Measurements from ENCODE around the gene RGS3.

DNA sequence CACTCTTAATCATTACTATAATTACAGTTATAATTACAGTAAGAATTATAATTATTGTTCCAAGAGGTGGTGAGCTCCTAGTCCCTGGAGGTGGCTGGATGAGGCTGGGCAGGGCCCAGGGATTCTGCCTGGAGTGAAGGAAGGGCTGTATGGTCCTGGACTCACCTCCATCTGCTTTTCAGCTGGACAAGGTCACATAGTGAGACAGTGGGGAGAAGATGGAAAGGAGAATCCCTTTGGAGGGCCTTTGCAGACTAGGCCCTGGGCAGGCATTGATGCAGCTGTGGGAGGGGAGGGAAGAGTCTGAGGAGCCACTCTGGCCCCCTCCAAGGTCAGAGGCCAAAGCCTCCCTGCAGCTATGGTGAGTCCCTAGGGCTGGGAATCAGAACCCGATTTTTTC, 125.4 kb downstream of the RGS3 start:
- TF ChIP-seq ZNF274 (IDR thresholded peaks at IDR 0.05; ENCODE audit: insufficient read depth, insufficient read length) (no peak), NFIC (IDR thresholded peaks at IDR 0.05; ENCODE audit: low read depth, low read length) (no peak)
- TF ChIP-seq, protein P1, sequence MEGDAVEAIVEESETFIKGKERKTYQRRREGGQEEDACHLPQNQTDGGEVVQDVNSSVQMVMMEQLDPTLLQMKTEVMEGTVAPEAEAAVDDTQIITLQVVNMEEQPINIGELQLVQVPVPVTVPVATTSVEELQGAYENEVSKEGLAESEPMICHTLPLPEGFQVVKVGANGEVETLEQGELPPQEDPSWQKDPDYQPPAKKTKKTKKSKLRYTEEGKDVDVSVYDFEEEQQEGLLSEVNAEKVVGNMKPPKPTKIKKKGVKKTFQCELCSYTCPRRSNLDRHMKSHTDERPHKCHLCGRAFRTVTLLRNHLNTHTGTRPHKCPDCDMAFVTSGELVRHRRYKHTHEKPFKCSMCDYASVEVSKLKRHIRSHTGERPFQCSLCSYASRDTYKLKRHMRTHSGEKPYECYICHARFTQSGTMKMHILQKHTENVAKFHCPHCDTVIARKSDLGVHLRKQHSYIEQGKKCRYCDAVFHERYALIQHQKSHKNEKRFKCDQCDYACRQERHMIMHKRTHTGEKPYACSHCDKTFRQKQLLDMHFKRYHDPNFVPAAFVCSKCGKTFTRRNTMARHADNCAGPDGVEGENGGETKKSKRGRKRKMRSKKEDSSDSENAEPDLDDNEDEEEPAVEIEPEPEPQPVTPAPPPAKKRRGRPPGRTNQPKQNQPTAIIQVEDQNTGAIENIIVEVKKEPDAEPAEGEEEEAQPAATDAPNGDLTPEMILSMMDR (IDR thresholded peaks at IDR 0.05 in 2 of 3, conservative IDR thresholded peaks at IDR 0.05 in 1 of 3; ENCODE audit: control insufficient read depth in 2 of 3, extremely low read depth in 1 of 3, insufficient read depth in 1 of 3, low read depth in 3 of 3, low read length in 3 of 3) = no peak

Data from GM12878 (cell line).